Fibroblast of pulmonary artery (primary cell): ENCODE data around the gene PPIL1.
A peak's percentile ranks its signal among the peaks of the same experiment; 100 is the strongest.

Experiments used
- DNase-seq: peaks from one replicate; pipeline ENCODE4 v3.0.0-alpha.2; 2010; ENCODE audit warnings: low read depth
- H3K4me3 ChIP-seq: replicated peaks from 2 replicates; pipeline ENCODE4 v1.5.1; 2011; ENCODE audit warnings: low read depth, mild to moderate bottlenecking, control low read depth, low read length, moderate library complexity
- CTCF ChIP-seq: IDR thresholded peaks from 2 replicates; pipeline ENCODE4 v1.5.1; 2011; ENCODE audit warnings: mild to moderate bottlenecking, control low read depth, low read length, inconsistent platforms; ENCODE audit errors: missing control alignments

The PPIL1 gene

DNA sequence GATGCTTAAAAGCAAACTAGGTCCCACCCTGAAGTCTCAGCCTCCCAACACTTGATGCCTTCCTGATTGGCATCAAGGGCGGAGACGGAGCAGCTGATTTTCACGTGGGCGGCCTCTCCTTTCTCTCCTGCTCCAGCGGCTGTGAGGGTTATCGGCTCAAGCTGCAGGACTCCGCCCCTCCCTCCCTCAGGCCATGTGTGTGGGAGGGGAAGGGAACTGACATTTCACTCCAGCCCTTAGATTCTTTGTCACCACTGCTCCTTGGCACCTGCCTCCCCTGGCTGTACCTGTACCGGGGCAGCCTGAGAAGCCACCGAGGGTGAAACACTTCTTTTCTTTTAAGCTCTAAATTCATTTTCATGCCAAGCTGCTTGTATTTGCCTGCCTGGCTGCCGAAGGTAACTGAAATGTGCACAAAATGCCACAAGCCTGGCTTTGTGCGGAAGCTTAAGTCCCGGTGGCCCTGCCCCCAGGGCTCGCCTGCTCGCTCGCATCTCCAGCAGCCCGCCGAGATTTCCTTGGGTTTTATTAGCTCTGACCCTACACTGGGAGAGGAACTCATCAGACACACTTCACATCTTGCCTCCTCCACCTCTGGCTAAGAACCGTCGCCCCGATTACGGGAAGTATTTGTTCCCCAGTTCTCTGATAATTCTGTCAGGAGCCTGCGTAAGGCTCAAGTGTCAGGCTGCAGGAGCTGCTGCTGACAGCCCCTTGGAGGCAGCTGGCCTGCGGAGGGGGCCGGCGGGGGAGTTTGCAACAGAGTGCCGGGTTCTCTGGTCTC lies 25.8 kb downstream of the PPIL1 start:
- peak; percentile 20 for DNase-seq
- TF ChIP-seq CTCF, result no peak
- H3K4me3 ChIP-seq, result no peak overlapping the region

- H3K4me3 ChIP-seq, result no peak overlapping the region
- DNase-seq, result no peak
- no peak for TF ChIP-seq CTCF
Measured at GRCh38 chr6:36847991-36848390, 26.6 kb downstream of the PPIL1 start.

DNA sequence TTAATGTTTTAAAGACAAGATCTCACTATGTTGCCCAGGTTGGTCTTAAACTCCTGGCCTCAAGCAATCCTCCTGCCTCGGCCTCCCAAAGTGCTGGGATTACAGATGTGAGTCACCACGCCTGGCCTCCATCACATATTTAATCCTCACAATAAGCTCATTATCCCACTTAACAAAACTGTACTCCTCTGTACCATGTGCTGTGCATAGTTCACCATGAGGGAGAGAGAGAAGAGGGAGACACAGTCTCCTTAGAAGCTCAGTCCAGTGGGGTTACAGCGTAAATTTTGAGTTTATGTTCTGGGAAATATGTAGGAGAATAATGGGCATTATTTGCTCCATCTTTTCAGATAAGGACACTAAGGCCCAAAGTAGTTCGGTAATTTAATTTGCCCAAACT lies 27.5 kb downstream of the PPIL1 start:
- DNase-seq, result no peak
- no peak for TF ChIP-seq CTCF

DNA sequence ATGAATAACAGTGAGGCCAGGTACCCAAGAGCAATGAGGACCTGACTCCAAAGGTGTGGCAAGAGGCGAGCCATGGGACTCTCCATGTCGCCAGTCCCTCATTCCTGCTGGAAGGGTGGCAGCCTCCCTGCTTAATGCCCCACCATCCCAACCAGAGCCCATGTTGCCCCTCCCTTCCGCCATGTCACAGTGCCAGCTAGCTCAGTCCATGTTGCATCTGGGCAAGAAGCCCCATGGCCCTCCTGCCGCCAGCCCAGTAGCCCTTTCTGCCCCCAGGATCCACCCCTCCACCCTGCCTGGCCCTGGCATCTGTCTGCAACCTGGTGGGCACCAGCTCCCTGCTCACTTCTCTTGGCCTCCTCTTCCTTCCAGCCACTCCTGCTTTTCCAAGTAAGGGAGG lies 29.4 kb downstream of the PPIL1 start:
- no peak overlapping the region for H3K4me3 ChIP-seq
- DNase-seq, result no peak
- no peak for TF ChIP-seq CTCF

More for the DNA sequence above, 27.5 kb downstream of the PPIL1 start:
- no peak overlapping the region for H3K4me3 ChIP-seq

GRCh38 chr6:36844232-36845170 lies 30.1 kb downstream of the PPIL1 start:
- no peak overlapping the region for H3K4me3 ChIP-seq
- no peak for DNase-seq
- no peak for TF ChIP-seq CTCF

- TF ChIP-seq CTCF, result no peak
- H3K4me3 ChIP-seq, result no peak overlapping the region
- DNase-seq, result no peak
Measured at GRCh38 chr6:36843170-36843569, 31.4 kb downstream of the PPIL1 start.
